Measurements from ENCODE around the gene APRT. TPM values are rescaled to one million over a fixed set of nuclear protein-coding genes. Genes with fewer than 3 reads are reported as not detected.

Gene APRT
- total RNA-seq, 4 donors from 2014 or later: 74.8 to 135 (median 101) TPM

- no peak for TF ChIP-seq CTCF (IDR thresholded peaks at IDR 0.05; ENCODE audit: low read depth)
Observed at GRCh38 chr16:88809676-88810165, 2.0 kb downstream of the APRT start.

- TF ChIP-seq CTCF (IDR thresholded peaks at IDR 0.05; ENCODE audit: low read depth): no peak
Observed at GRCh38 chr16:88809068-88809675, 2.6 kb downstream of the APRT start.

DNA sequence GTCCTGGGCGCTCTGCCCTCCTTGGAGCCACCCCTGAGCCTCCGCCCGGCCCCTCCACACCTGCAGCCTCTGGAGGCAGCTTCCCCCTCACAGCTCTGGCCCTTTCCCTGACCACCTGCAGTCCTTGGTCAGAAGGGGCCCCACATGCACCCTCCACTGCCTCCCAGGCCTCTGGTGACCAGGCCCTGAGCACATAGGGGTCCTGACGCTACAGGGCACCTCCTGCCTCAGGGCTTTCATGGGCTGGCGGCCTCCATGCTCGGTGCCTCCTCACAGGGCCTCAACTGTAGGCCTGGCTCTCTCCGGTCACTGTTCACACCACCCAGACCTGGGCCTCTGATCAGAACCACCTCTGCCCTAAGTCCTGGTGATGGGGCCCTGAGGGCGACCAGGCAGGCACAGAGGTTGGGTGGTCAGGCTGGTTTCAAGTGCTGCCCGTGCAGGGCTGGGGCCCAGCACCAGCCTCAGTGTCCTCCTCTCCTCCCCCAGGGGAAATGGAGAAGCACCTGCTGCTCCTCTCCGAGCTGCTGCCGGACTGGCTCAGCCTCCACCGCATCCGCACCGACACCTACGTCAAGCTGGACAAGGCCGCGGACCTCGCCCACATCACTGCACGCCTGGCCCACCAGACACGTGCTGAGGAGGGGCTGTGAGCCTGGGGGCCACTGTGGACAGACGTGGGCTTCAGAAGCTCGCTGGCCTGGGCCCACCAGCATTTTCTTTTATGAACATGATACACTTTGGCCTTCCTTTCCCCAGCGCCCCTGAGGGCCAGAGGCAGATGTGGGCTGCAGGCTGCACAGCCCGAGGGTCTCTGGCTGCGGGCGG, 3.9 kb downstream of the APRT start:
- TF ChIP-seq CTCF (IDR thresholded peaks at IDR 0.05; ENCODE audit: low read depth): no peak

DNA sequence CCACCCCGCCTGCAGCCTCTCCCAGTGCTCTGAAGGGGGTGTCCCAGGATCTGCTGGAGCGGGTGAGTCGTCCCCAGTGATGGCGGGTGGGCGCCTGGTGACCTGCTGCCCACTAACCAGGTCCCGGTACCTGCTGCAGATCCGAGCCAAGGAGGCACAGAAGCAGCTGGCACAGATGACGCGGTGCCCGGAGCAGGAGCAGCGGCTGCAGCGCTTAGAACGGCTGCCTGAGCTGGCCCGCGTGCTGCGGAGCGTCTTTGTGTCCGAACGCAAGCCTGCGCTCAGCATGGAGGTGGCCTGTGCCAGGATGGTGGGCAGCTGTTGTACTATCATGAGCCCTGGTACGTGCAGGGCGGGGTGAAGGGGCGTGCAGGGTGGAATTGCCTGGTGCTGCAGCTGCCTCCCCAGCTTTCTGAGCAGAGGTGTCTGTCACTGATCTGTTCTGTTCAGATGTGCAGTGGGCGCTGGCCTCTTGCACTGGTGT, 4.5 kb downstream of the APRT start:
- TF ChIP-seq CTCF (IDR thresholded peaks at IDR 0.05; ENCODE audit: low read depth): no peak

DNA sequence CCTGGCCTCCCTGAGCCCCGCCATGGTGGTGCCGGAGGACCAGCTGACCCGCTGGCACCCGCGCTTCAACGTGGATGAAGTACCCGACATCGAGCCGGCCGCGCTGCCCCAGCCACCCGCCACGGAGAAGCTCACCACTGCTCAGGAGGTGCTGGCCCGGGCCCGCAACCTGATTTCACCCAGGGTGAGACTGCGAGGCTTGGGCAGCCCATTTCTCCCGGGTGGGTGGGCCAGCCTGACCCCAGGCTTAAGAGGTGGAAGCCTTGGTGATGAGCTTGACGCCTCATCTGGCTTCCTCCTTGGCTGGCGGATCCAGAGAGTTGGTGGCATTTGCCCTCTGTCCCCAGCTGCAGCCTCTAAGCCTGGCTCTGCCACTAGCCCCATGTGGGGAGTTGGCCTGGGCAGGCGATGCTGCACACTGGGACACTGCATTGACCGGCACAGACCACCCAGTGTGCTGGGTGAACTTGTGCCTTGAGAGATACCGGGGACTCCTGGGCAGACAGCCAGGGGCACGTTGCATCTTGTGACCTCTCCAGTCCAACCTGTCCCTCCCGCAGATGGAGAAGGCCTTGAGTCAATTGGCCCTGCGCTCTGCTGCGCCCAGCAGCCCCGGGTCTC, 5.1 kb downstream of the APRT start:
- TF ChIP-seq CTCF (IDR thresholded peaks at IDR 0.05; ENCODE audit: low read depth): no peak

DNA sequence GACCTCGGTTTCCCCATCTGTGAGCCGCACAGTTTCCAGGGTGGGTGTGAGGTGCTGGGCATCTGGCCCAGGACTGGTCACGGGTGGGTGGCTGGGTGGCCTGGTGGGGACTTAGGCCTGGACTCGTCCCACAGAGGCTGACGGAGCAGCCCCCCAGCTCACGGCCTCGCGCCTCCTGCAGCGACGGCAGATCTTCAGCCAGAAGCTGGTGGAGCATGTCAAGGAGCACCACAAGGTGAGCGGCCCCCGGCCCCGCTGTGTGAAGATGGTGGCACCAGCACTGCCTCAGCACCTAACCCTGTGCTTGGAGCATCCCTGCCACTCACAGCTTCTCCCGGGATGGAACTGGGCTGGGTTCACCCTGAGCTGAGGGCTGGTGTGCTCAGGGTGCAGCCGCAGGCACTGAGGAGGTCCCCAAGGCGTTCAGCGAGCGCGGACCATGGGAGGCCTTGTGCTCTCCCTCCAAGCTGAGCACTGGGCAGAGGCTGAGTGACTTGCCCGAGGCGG, 5.8 kb downstream of the APRT start:
- TF ChIP-seq CTCF (IDR thresholded peaks at IDR 0.05; ENCODE audit: low read depth): no peak

GRCh38 chr16:88805340-88805715, 6.4 kb downstream of the APRT start:
- TF ChIP-seq CTCF (IDR thresholded peaks at IDR 0.05; ENCODE audit: low read depth): no peak

Measured in subcutaneous adipose tissue (tissue), 4 donors.